Measurements from ENCODE around the gene SANBR.

Gene SANBR

DNA sequence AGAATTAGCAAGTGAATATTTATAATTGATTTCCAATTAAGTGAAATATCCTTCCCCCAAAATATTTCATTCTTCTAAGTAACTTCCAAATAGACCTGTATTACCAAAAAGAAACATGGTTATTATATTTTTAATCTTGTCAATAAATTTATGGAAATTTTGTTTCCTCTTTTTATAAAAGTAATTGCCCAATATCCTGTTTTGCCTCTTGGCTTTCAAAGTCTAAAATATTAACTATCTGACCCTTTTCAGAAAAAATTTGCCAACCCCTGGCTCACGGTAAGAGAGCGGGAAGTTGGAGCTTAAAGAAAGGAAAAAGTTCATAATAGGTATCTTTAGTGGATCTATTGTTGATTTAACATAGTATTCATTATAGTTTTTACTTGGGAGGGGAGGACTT, 20.4 kb upstream of the SANBR start:
- Mint-ChIP-seq H3K9me3 (no peaks in the 10 kb centered on the region), H3K27ac (no peak overlapping the region), H3K4me3 (no peak overlapping the region), H3K4me1 (peaks cover 25% of the 10 kb centered on the region), H3K36me3 (peaks cover 61% of the 10 kb centered on the region)
- DNase-seq (ENCODE audit: low spot score in 2 of 2) = no peak
- no peak for ATAC-seq

DNA sequence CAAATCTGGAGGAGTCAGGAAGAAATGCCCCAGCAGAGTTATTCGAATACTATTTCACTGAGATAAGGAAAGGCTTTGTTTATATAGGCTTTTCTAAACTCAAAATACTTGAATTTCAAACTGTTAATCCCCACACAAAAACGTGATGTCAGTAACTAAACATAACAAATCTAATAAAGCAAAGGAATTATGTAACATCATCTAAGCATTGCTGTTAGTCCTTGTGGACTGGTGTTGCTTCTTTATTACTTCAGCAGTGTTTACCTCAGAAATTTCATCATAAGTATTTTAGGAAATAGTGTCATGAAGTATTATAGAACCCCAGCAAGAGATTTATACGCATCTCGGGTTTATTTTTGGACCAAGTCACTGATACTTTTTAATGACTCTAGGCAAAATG, 19.7 kb upstream of the SANBR start:
- Mint-ChIP-seq H3K36me3 (peaks cover 69% of the 10 kb centered on the region), H3K4me1 (peaks cover 20% of the 10 kb centered on the region), H3K9me3 (no peaks in the 10 kb centered on the region), H3K4me3 (no peak overlapping the region), H3K27ac (no peak overlapping the region)
- ATAC-seq = no peak
- DNase-seq (ENCODE audit: low spot score in 2 of 2) = no peak

DNA sequence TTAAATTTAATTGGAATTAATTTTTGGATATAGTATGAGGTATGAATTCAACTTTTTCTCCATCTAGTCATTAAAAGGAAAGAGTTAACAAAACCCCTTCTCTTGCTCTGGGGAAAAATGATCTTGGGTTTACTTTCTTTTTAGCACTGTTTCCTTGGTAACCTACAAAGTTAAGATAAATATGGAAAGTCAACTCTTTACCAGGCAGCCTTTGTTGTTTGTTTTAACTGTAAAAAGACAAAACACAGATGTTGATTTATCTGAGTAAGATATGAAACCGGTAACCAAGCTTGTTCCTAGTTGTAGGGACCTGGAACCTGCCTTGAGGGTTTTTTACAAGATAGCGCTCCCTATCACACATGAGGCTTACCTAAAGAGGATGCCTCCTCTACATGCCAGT, 10.1 kb upstream of the SANBR start:
- DNase-seq (ENCODE audit: low spot score in 2 of 2) (no peak), ATAC-seq (no peak)
- peaks cover 45% of the 10 kb centered on the region for H3K36me3 Mint-ChIP-seq
- H3K27ac Mint-ChIP-seq = no peak overlapping the region
- H3K4me3 Mint-ChIP-seq = no peak overlapping the region
- no peaks in the 10 kb centered on the region for H3K4me1 Mint-ChIP-seq
- H3K9me3 Mint-ChIP-seq = no peaks in the 10 kb centered on the region

DNA sequence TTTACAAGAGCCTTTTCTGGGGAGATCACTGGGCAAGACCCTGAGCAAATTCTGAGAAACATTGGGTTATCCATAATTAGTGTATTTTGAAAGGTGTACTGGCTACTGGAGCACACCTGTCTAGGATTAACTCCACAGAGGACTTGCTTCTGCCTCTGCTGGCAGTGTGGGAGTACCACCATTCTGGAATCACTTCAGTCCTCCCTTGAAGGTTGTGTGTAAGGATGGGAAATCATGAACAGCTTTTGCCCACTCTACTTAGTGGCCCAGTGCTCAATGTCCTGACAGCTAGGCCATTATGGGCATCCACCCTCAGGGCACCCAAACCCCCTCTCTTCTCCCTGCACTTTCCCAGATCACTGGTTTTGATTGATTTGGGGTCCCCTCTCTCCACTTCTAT, 8.1 kb upstream of the SANBR start:
- Mint-ChIP-seq H3K27ac (no peak overlapping the region), H3K4me3 (no peak overlapping the region), H3K4me1 (no peaks in the 10 kb centered on the region), H3K9me3 (no peaks in the 10 kb centered on the region), H3K36me3 (peaks cover 29% of the 10 kb centered on the region)
- DNase-seq (ENCODE audit: low spot score in 2 of 2) (no peak), ATAC-seq (no peak)

DNA sequence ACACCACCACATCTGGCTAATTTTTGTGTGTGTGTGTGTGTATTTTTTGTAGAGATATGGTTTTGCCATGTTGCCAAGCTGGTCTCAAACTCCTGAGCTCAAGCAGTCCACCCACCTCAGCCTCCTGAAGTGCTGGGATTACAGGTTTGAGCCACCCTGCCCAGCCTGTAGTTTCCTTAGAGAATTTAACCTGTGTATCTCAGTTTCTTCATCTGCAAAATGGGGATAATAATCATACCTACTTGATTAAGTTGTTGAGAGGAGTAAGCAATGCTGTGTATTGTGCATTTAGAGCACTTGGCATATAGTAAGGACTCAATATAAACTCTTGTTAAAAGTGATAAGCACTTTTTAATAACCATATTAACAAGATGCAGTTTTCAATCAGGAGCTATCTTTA, 6.3 kb upstream of the SANBR start:
- no peak for DNase-seq (ENCODE audit: low spot score in 2 of 2)
- H3K9me3 Mint-ChIP-seq = no peaks in the 10 kb centered on the region
- no peak overlapping the region for H3K4me3 Mint-ChIP-seq
- no peak for ATAC-seq
- H3K4me1 Mint-ChIP-seq = no peaks in the 10 kb centered on the region
- H3K27ac Mint-ChIP-seq = no peak overlapping the region
- peaks cover 16% of the 10 kb centered on the region for H3K36me3 Mint-ChIP-seq

DNA sequence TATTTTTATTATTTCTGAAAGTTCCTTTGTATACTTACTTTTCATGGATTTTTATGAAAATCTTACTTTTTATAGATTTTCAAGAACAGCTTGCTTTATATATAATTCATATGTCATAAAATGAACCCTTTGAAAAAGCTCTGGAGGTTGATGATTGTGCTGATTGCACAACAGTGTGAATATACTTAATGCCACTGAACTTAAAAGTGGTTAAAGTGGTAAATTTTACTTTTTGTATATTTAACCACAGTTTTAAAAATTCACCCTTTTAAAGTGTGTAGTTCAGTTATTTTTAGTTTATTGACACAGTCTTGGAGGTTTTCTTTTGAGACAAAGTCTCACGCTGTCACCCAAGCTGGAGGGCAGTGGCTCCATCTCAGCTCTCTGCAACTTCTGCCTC, 8.4 kb downstream of the SANBR start:
- ATAC-seq (no peak), DNase-seq (ENCODE audit: low spot score in 2 of 2) (no peak)
- H3K27ac Mint-ChIP-seq = no peak overlapping the region
- no peaks in the 10 kb centered on the region for H3K9me3 Mint-ChIP-seq
- H3K4me1 Mint-ChIP-seq = no peaks in the 10 kb centered on the region
- no peak overlapping the region for H3K4me3 Mint-ChIP-seq
- H3K36me3 Mint-ChIP-seq = peaks cover 26% of the 10 kb centered on the region

DNA sequence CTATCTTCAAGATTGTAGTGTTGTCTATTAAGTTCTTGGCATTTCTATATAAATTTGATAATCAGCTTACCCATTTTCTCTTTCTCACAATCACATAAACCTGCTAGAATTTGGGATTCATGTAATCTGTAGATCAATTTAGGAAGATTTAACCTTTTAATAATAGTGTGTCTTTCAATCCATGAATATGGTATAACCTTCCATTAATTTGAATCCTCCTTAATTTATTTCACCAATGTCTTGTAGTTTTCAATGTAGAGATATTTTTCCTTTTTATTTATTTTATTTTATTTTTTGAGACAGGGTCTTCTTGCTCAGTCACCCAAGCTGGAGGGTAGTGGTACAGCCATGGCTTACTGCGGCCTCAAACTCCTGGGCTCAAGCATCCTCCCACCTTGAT, 20.2 kb downstream of the SANBR start:
- no peaks in the 10 kb centered on the region for H3K36me3 Mint-ChIP-seq
- H3K9me3 Mint-ChIP-seq = no peaks in the 10 kb centered on the region
- no peak overlapping the region for H3K4me3 Mint-ChIP-seq
- no peak for ATAC-seq
- H3K4me1 Mint-ChIP-seq = no peaks in the 10 kb centered on the region
- no peak for DNase-seq (ENCODE audit: low spot score in 2 of 2)
- no peak overlapping the region for H3K27ac Mint-ChIP-seq

DNA sequence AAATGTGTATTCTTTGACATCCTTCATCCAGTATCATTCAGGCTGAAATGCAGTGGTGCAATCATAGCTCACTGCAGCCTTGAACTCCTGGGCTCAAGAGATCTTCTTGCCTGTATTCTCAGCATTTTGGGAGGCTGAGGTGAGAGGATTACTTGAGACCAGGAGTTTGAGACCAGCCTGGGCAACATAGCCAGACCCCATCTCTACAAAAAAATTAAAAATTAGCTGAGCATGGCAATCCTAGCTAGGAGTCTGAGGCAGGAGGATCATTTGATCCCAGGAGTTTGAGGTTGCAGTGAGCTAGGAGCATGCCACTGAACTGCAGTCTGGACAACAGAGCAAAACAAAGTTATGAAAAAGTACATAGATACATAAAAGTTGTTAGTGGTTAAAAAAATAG, 24.1 kb downstream of the SANBR start:
- no peak for ATAC-seq
- DNase-seq (ENCODE audit: low spot score in 2 of 2) = no peak
- Mint-ChIP-seq H3K9me3 (no peaks in the 10 kb centered on the region), H3K36me3 (no peaks in the 10 kb centered on the region), H3K27ac (no peak overlapping the region), H3K4me1 (no peaks in the 10 kb centered on the region), H3K4me3 (no peak overlapping the region)

DNA sequence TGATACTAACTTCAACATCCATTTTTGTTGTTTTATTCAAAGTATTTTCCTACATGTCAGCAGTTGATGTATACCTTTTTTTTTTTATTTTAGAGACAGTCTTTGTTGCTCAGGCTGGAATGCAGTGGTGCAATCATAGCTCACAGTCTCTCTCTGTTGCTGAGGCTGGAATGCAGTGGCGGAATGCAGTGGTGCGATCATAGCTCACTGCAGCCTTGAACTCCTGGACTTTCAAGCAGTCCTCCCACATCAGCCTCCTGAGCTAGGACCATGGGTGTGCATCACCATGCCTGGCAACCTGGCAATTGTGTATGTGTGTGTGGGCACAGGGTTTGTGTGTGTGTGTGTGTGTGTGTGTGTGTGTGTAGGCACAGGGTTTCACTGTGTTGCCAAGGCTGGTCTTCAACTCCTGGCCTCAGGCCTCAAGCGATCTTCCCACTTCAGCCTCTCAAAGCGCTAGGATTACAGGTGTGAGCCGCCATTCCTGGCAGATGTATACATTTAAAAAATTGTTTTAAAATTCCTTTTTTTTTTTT, 24.8 kb downstream of the SANBR start:
- Mint-ChIP-seq H3K27ac (peak overlapping the region; percentile 20), H3K4me3 (no peak overlapping the region), H3K9me3 (no peaks in the 10 kb centered on the region), H3K4me1 (no peaks in the 10 kb centered on the region), H3K36me3 (no peaks in the 10 kb centered on the region)
- DNase-seq (ENCODE audit: low spot score in 2 of 2) (no peak), ATAC-seq (no peak)

DNA sequence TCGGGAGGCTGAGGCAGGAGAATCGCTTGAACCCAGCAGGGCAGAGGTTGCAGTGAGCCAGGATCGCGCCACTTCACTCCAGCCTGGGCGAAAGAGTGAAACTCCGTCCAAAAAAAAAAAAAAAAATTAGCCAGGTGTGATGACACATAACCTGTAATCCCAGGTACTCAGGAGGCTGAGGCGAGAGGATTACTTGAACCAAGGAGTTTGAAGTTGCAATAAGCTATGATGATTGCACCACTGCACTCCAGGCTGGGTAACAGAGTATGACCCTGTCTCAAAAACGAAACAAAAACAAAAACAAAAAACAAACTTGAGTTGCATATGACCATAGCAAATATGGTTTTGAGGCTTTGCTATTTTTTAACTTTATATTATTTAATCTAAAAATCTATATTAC, 25.8 kb downstream of the SANBR start:
- Mint-ChIP-seq H3K4me1 (peaks cover 6% of the 10 kb centered on the region), H3K27ac (no peak overlapping the region), H3K4me3 (no peak overlapping the region), H3K9me3 (no peaks in the 10 kb centered on the region), H3K36me3 (no peaks in the 10 kb centered on the region)
- ATAC-seq (no peak), DNase-seq (ENCODE audit: low spot score in 2 of 2) (no peak)

DNA sequence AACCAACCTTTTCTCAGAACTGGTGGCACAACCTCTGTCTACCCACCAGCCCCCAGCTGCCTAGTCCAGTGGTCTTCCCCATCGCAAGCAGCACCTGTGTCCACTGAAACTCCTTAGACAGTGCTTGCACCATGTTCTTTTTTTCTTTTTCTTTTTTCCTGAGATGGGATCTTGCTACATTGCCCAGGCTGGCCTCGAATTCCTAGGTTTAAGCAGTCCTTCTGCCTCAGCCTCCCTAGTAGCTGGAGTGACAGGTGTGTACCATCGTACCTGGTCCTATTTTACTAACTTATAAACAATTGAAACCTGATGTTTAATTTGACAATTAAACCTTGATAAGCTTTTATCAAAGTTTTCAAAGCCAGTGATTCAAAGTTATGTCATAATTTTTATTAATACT, 30.8 kb downstream of the SANBR start:
- ATAC-seq = no peak
- no peaks in the 10 kb centered on the region for H3K9me3 Mint-ChIP-seq
- H3K4me3 Mint-ChIP-seq = no peak overlapping the region
- no peak for DNase-seq (ENCODE audit: low spot score in 2 of 2)
- peaks cover 6% of the 10 kb centered on the region for H3K4me1 Mint-ChIP-seq
- H3K36me3 Mint-ChIP-seq = no peaks in the 10 kb centered on the region
- no peak overlapping the region for H3K27ac Mint-ChIP-seq

DNA sequence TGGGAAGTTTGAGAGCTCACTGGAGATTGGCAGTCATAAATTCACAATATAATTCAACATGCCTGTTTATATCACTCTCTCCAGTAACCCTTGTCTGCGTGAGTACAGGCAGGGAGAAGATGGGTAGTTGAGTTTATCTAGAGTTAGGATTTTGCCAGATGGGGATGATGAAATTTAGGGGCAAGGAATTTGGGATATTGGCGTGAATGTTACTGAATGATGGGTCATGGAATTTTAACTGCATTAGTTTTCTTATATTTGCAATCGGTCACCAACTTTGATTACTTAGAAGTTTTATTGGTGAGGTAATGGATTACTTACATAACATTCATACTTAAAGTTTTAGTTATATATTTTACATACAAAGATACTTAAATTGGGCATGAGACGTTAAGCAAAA, 35.1 kb downstream of the SANBR start:
- H3K36me3 Mint-ChIP-seq = no peaks in the 10 kb centered on the region
- ATAC-seq = no peak

DNA sequence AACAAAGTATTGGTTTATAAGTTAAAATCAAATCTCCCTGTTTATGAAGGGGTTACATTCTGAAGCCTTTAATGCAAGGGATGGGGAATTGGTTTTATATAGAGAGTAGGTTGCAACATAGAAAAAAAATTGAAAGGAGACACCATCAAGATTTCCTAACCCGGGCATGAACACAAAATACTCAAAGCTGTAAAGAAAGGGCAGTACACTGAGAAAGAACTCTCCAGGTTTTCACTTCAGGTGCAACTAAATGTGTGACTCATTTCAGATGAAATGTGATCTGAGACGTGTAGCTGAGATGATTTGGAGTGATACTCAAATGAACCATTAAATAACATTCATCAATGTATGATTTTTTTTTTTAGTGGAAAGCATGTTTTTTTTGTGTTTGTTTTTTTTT, 43.6 kb downstream of the SANBR start:
- Mint-ChIP-seq H3K4me1 (no peaks in the 10 kb centered on the region), H3K27ac (no peak overlapping the region), H3K4me3 (no peak overlapping the region), H3K36me3 (no peaks in the 10 kb centered on the region), H3K9me3 (no peaks in the 10 kb centered on the region)
- DNase-seq (ENCODE audit: low spot score in 2 of 2) (no peak), ATAC-seq (no peak)

More for the DNA sequence above, 35.1 kb downstream of the SANBR start:
- H3K4me3 Mint-ChIP-seq = no peak overlapping the region
- peaks cover 5% of the 10 kb centered on the region for H3K4me1 Mint-ChIP-seq
- H3K9me3 Mint-ChIP-seq = no peaks in the 10 kb centered on the region
- no peak overlapping the region for H3K27ac Mint-ChIP-seq
- DNase-seq (ENCODE audit: low spot score in 2 of 2) = no peak

DNA sequence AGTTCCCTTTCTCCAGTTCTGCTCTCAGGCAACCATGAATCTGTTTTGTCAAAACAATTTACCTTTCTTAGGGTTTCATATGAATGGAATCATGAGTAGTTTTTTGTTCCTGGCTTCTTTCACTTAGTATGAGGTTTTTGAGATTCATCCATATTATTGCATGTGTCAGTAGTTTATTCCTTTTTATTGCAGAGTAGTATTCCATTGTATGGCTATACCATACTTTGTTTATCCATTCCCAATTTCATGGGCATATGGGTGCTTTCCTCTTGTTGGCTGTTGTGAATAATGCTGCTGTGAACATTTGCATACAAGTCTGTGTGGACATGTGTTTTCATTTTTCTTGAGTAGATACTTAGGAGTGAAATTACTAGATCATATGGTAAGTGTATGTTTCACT, 46.0 kb downstream of the SANBR start:
- H3K9me3 Mint-ChIP-seq = no peaks in the 10 kb centered on the region
- H3K27ac Mint-ChIP-seq = no peak overlapping the region
- no peaks in the 10 kb centered on the region for H3K4me1 Mint-ChIP-seq
- DNase-seq (ENCODE audit: low spot score in 2 of 2) (no peak), ATAC-seq (no peak)
- no peak overlapping the region for H3K4me3 Mint-ChIP-seq
- H3K36me3 Mint-ChIP-seq = no peaks in the 10 kb centered on the region

DNA sequence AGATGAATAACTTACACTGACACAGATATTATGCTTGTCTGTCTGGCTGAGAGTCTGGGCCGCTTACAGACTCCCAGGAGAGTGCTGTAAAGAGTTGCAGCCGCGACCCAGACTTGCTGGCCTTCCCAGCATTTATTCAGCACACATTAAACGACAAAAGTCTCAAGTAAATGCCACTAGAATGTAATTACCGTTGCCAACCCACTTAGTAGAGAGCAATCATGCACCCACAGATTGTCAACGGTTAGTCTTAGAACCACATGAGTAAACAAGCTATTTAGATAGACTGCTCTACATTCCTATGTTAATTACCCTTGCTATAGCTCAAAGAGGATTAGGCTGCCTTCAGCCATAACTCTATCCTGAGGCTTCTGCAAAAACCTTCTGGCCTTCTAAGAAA, 48.5 kb downstream of the SANBR start:
- Mint-ChIP-seq H3K36me3 (no peaks in the 10 kb centered on the region), H3K9me3 (no peaks in the 10 kb centered on the region), H3K4me1 (no peaks in the 10 kb centered on the region), H3K4me3 (no peak overlapping the region), H3K27ac (no peak overlapping the region)
- ATAC-seq (no peak), DNase-seq (ENCODE audit: low spot score in 2 of 2) (no peak)

Data from stimulated activated effector memory CD8-positive, alpha-beta T cell treated with anti-CD3 and anti-CD28 coated beads, Interleukin-12 subunit alpha, Interleukin-12 subunit beta, amount 100 ng/mL, for 72 hours (primary cell).